GM21786 (cell line): Measurements from ENCODE around the gene CES3.
A peak's percentile ranks its signal among the peaks of the same experiment; 100 is the strongest.
"Not testable (repeated sequence)": the region's sequence is repeated elsewhere in the genome, so short reads cannot be mapped to it uniquely, and the experiment has no call there.

Experiments used
- ATAC-seq: cut with Tn5 transposase; IDR thresholded peaks from one replicate; pipeline ENCODE4 v1.9.1; 2021; ENCODE audit not compliant: unreplicated experiment

CES3 gene

GRCh38 chr16:66944971-66945370 is 16.1 kb upstream of the CES3 start:
- not testable (repeated sequence) for ATAC-seq

- no peak for ATAC-seq
These were observed 15.1 kb upstream of the CES3 start for GRCh38 chr16:66945939-66946338.

GRCh38 chr16:66946541-66946940 is 14.5 kb upstream of the CES3 start:
- no peak for ATAC-seq

GRCh38 chr16:66946974-66947301 is 14.1 kb upstream of the CES3 start:
- ATAC-seq = no peak

GRCh38 chr16:66947302-66948065 is 13.6 kb upstream of the CES3 start:
- peak; percentile 59 for ATAC-seq

GRCh38 chr16:66948134-66948836 is 12.8 kb upstream of the CES3 start:
- ATAC-seq = no peak

- ATAC-seq = no peak
These were observed 12.2 kb upstream of the CES3 start for GRCh38 chr16:66948837-66949225.

GRCh38 chr16:66949472-66949871 is 11.6 kb upstream of the CES3 start:
- ATAC-seq = no peak

- ATAC-seq = no peak
These were observed 10.6 kb upstream of the CES3 start for GRCh38 chr16:66950437-66950836.

GRCh38 chr16:66950971-66951790 is 9.9 kb upstream of the CES3 start:
- no peak for ATAC-seq

- no peak for ATAC-seq
These were observed 8.5 kb upstream of the CES3 start for GRCh38 chr16:66952430-66953110.

GRCh38 chr16:66953462-66954096 is 7.5 kb upstream of the CES3 start:
- ATAC-seq = no peak

GRCh38 chr16:66954097-66954659 is 6.9 kb upstream of the CES3 start:
- ATAC-seq = peak; percentile 44

- not testable (repeated sequence) for ATAC-seq
These were observed 5.5 kb upstream of the CES3 start for GRCh38 chr16:66955363-66956153.

- not testable (repeated sequence) for ATAC-seq
These were observed 5.0 kb upstream of the CES3 start for GRCh38 chr16:66956154-66956457.

- no peak for ATAC-seq
These were observed 2.0 kb upstream of the CES3 start for GRCh38 chr16:66958857-66959703.

- ATAC-seq = no peak
These were observed 1.3 kb upstream of the CES3 start for GRCh38 chr16:66959704-66960161.

- ATAC-seq = no peak
These were observed 796 bp upstream of the CES3 start for GRCh38 chr16:66960270-66960669.

GRCh38 chr16:66961914-66962313 is 848 bp downstream of the CES3 start:
- ATAC-seq = no peak
